ENCODE data around the gene FOXP2.

The FOXP2 gene

GRCh38 chr7:114723308-114723707, 308.7 kb downstream of the FOXP2 start:
- DNase-seq (ENCODE audit: low read depth) = no peak
- H3K4me3 ChIP-seq (ENCODE audit: low read length) = no peak overlapping the region
- no peak for TF ChIP-seq CTCF (IDR thresholded peaks at IDR 0.05; ENCODE audit: insufficient read depth, low read depth, low read length, missing control alignments)

GRCh38 chr7:114740095-114740494, 325.5 kb downstream of the FOXP2 start:
- no peak for DNase-seq (ENCODE audit: low read depth)
- no peak for TF ChIP-seq CTCF (IDR thresholded peaks at IDR 0.05; ENCODE audit: insufficient read depth, low read depth, low read length, missing control alignments)
- H3K4me3 ChIP-seq (ENCODE audit: low read length) = no peak overlapping the region

GRCh38 chr7:114740941-114741340, 326.3 kb downstream of the FOXP2 start:
- no peak for TF ChIP-seq CTCF (IDR thresholded peaks at IDR 0.05; ENCODE audit: insufficient read depth, low read depth, low read length, missing control alignments)
- no peak for DNase-seq (ENCODE audit: low read depth)
- H3K4me3 ChIP-seq (ENCODE audit: low read length) = no peak overlapping the region

- no peak for TF ChIP-seq CTCF (IDR thresholded peaks at IDR 0.05; ENCODE audit: insufficient read depth, low read depth, low read length, missing control alignments)
- no peak for DNase-seq (ENCODE audit: low read depth)
- H3K4me3 ChIP-seq (ENCODE audit: low read length) = no peak overlapping the region
Measured at GRCh38 chr7:114741911-114742310, 327.3 kb downstream of the FOXP2 start.
